H1 (cell line): ENCODE measurements around the gene PAAF1. TPM values are rescaled to one million over a fixed set of nuclear protein-coding genes. Genes with fewer than 3 reads are reported as not detected.

Experiments used
- CTCF ChIA-PET: fragments of 300-600 bp; sonication (Branson Sonifier 250); formaldehyde crosslinking; loops from one replicate; lab custom pipeline; 2021; ENCODE audit not compliant: partially characterized antibody; lab: Charles Lee
- POLR2A ChIA-PET: fragments of 300-600 bp; sonication (Branson Sonifier 250); formaldehyde crosslinking; loops from one replicate; lab custom pipeline; 2021; ENCODE audit warnings: inconsistent platforms; ENCODE audit not compliant: partially characterized antibody; lab: Charles Lee
- DNase-seq, 2 experiments: peaks; one replicate each; pipeline versions ENCODE4 v3.0.0 to v3.0.0-alpha.2; 2010 to 2022; ENCODE audit warnings: low spot score in 2 of 2, low read depth in 1 of 2, mixed read lengths in 1 of 2
- FAIRE-seq: peaks from 2 replicates; lab custom pipeline; 2011; peaks lifted over from hg19 to GRCh38; lab: Jason Lieb, UNC
- H2AFZ ChIP-seq: 2 replicates; pipeline ENCODE4 v1.8.1; 2012; ENCODE audit warnings: low read length, inconsistent platforms
- H2AK5ac ChIP-seq: 2 replicates; pipeline ENCODE4 v1.6.1; 2013; ENCODE audit warnings: low read depth, low read length
- H2BK120ac ChIP-seq: replicated peaks from 2 replicates; pipeline ENCODE3; 2013; ENCODE audit warnings: low read depth, low read length, inconsistent platforms
- H2BK12ac ChIP-seq: 2 replicates; pipeline ENCODE4 v1.6.1; 2013; ENCODE audit warnings: low read depth, low read length
- H2BK15ac ChIP-seq: 2 replicates; pipeline ENCODE4 v1.6.1; 2013; ENCODE audit warnings: low read length
- H2BK20ac ChIP-seq: 2 replicates; pipeline ENCODE4 v1.6.1; 2013; ENCODE audit warnings: low read length
- H2BK5ac ChIP-seq: 2 replicates; pipeline ENCODE4 v1.6.1; 2013; ENCODE audit warnings: low read depth, low read length
- H3K14ac ChIP-seq: 2 replicates; pipeline ENCODE4 v1.6.1; 2013; ENCODE audit warnings: inconsistent platforms; ENCODE audit not compliant: insufficient read length
- H3K18ac ChIP-seq: 2 replicates; pipeline ENCODE4 v1.6.1; 2013; ENCODE audit warnings: low read length; ENCODE audit errors: extremely low read depth
- H3K23ac ChIP-seq: 2 replicates; pipeline ENCODE4 v1.6.1; 2013; ENCODE audit warnings: inconsistent platforms; ENCODE audit not compliant: insufficient read length
- H3K23me2 ChIP-seq: 2 replicates; pipeline ENCODE4 v1.6.1; 2013; ENCODE audit warnings: low read depth, low read length
- H3K27ac ChIP-seq: 2 replicates; pipeline ENCODE4 v1.6.1; 2011; ENCODE audit warnings: low read depth, low read length, inconsistent platforms
- H3K27me3 ChIP-seq, 4 experiments: replicated peaks in 1 of 4; 1 replicate in 1 of 4; 2 replicates in 3 of 4; pipeline versions ENCODE4 v1.6.1 to v1.8.1; 2011 to 2013; ENCODE audit warnings: low read length in 3 of 4, mild to moderate bottlenecking in 3 of 4, inconsistent platforms in 2 of 4, mixed read lengths in 2 of 4, moderate library complexity in 1 of 4; ENCODE audit not compliant: control insufficient read depth in 3 of 4, insufficient read depth in 3 of 4; ENCODE audit errors: extremely low read depth in 1 of 4
- H3K36me3 ChIP-seq, 4 experiments: 2 replicates each; pipeline versions ENCODE4 v1.6.1 to v1.8.1; 2011 to 2013; ENCODE audit warnings: mild to moderate bottlenecking in 4 of 4, low read length in 3 of 4, moderate library complexity in 2 of 4, control low read depth in 1 of 4, inconsistent platforms in 1 of 4; ENCODE audit not compliant: insufficient read depth in 4 of 4, control insufficient read depth in 2 of 4
- H3K4ac ChIP-seq: replicated peaks from 2 replicates; pipeline ENCODE3; 2013; ENCODE audit warnings: low read length, low read depth, mixed read lengths, inconsistent platforms; ENCODE audit not compliant: insufficient read length
- H3K4me1 ChIP-seq, 4 experiments: replicated peaks in 1 of 4; 1 replicate in 1 of 4; 2 replicates in 3 of 4; pipeline versions ENCODE4 v1.6.1 to v1.8.1; 2011 to 2013; ENCODE audit warnings: low read length in 3 of 4, inconsistent platforms in 2 of 4, mixed read lengths in 1 of 4; ENCODE audit not compliant: insufficient read depth in 4 of 4, control insufficient read depth in 3 of 4
- H3K4me2 ChIP-seq, 2 experiments: 2 replicates each; pipeline versions ENCODE4 v1.6.1 to v1.8.1; 2011 to 2013; ENCODE audit warnings: low read depth in 2 of 2, low read length in 2 of 2, control low read depth in 1 of 2, inconsistent platforms in 1 of 2, mild to moderate bottlenecking in 1 of 2; ENCODE audit not compliant: insufficient read depth in 1 of 2
- H3K4me3 ChIP-seq, 4 experiments: fragments of 200-600, 300-600 bp in 1 of 4; sonication (generic), shearing (Covaris generic), sonication (Bioruptor Twin) in 1 of 4; 2 replicates each; pipeline versions ENCODE4 v1.5.1 to v1.8.1; 2011 to 2016; ENCODE audit warnings: low read length in 4 of 4, low read depth in 3 of 4, control low read depth in 2 of 4, inconsistent platforms in 2 of 4, mild to moderate bottlenecking in 2 of 4, mixed read lengths in 1 of 4, moderate library complexity in 1 of 4; ENCODE audit not compliant: insufficient read depth in 2 of 4; ENCODE audit errors: extremely low read depth in 1 of 4
- H3K56ac ChIP-seq: replicated peaks from 2 replicates; pipeline ENCODE3; 2013; ENCODE audit warnings: low read depth, mild to moderate bottlenecking, mixed read lengths, low read length, inconsistent platforms; ENCODE audit not compliant: insufficient read length
- H3K79me1 ChIP-seq: 2 replicates; pipeline ENCODE4 v1.6.1; 2013; ENCODE audit warnings: low read depth, low read length, control low read depth
- H3K79me2 ChIP-seq, 2 experiments: 2 replicates each; pipeline versions ENCODE4 v1.6.1 to v1.8.1; 2012 to 2013; ENCODE audit warnings: low read length in 2 of 2, mild to moderate bottlenecking in 2 of 2, inconsistent platforms in 1 of 2; ENCODE audit not compliant: insufficient read depth in 2 of 2, control insufficient read depth in 1 of 2
- H3K9ac ChIP-seq, 4 experiments: replicated peaks in 1 of 4; 1 replicate in 1 of 4; 2 replicates in 3 of 4; pipeline versions ENCODE4 v1.6.1 to v1.8.1; 2011 to 2013; ENCODE audit warnings: low read depth in 3 of 4, low read length in 3 of 4, control low read depth in 2 of 4, mild to moderate bottlenecking in 2 of 4, moderate library complexity in 2 of 4, inconsistent platforms in 1 of 4; ENCODE audit errors: extremely low read depth in 1 of 4
- H3K9me3 ChIP-seq, 2 experiments: 2 replicates each; pipeline versions ENCODE4 v1.6.1 to v1.8.1; 2012 to 2013; ENCODE audit warnings: mild to moderate bottlenecking in 2 of 2, moderate library complexity in 2 of 2, control low read depth in 1 of 2, inconsistent platforms in 1 of 2, low read depth in 1 of 2, low read length in 1 of 2, mixed read lengths in 1 of 2; ENCODE audit not compliant: insufficient read depth in 2 of 2
- H4K20me1 ChIP-seq, 2 experiments: replicated peaks in 1 of 2; 2 replicates each; pipeline versions ENCODE3 to v1.8.1; 2011 to 2013; ENCODE audit warnings: inconsistent platforms in 2 of 2, low read length in 2 of 2, mild to moderate bottlenecking in 1 of 2; ENCODE audit not compliant: insufficient read depth in 2 of 2, control insufficient read depth in 1 of 2
- H4K5ac ChIP-seq: 2 replicates; pipeline ENCODE4 v1.6.1; 2013; ENCODE audit warnings: low read length, low read depth, mixed read lengths, inconsistent platforms; ENCODE audit not compliant: insufficient read length
- H4K8ac ChIP-seq: 2 replicates; pipeline ENCODE4 v1.8.0; 2013; ENCODE audit warnings: mild to moderate bottlenecking, moderate library complexity, low read length, inconsistent platforms; ENCODE audit not compliant: insufficient read depth; ENCODE audit errors: extremely low read depth
- H4K91ac ChIP-seq: replicated peaks from 2 replicates; pipeline ENCODE3; 2013; ENCODE audit warnings: low read length, mixed read lengths, inconsistent platforms; ENCODE audit not compliant: insufficient read length
- EP300 ChIP-seq, 2 experiments: IDR thresholded peaks; 1 replicate in 1 of 2; 2 replicates in 1 of 2; pipeline ENCODE4 v1.6.1; 2011 to 2012; ENCODE audit warnings: low read depth in 2 of 2, low read length in 2 of 2, mild to moderate bottlenecking in 2 of 2, borderline replicate concordance in 1 of 2, inconsistent platforms in 1 of 2, moderate library complexity in 1 of 2
- GABPA ChIP-seq: IDR thresholded peaks from 2 replicates; pipeline ENCODE4 v1.6.1; 2011; ENCODE audit warnings: mild to moderate bottlenecking, low read length, moderate library complexity, borderline replicate concordance; ENCODE audit not compliant: insufficient read depth
- HDAC6 ChIP-seq: IDR thresholded peaks from one replicate; pipeline ENCODE4 v1.7.1; 2012; ENCODE audit warnings: low read depth, mild to moderate bottlenecking, inconsistent platforms, low read length, moderate library complexity
- JUN ChIP-seq: IDR thresholded peaks from 2 replicates; pipeline ENCODE4 v1.6.1; 2011; ENCODE audit warnings: low read depth, mild to moderate bottlenecking, improper control_type of control experiment, low read length
- JUND ChIP-seq: IDR thresholded peaks from 2 replicates; pipeline ENCODE4 v1.6.1; 2011; ENCODE audit warnings: mild to moderate bottlenecking, improper control_type of control experiment, low read length
- KDM1A ChIP-seq: fragments of 200-600, 300-600 bp; sonication (generic); IDR thresholded peaks from 2 replicates; pipeline ENCODE4 v1.7.1; 2016; ENCODE audit warnings: mild to moderate bottlenecking, low read length, borderline replicate concordance
- KDM4A ChIP-seq: IDR thresholded peaks from one replicate; pipeline ENCODE4 v1.7.1; 2012; ENCODE audit warnings: low read depth, mild to moderate bottlenecking, moderate library complexity, low read length, inconsistent platforms; ENCODE audit not compliant: severe bottlenecking
- POU5F1 ChIP-seq: IDR thresholded peaks from 2 replicates; pipeline ENCODE4 v1.6.1; 2011; ENCODE audit warnings: low read depth, mild to moderate bottlenecking, low read length, moderate library complexity
- SIN3A ChIP-seq, 2 experiments: IDR thresholded peaks in 1 of 2; conservative IDR thresholded peaks in 1 of 2; 2 replicates each; pipeline ENCODE4 v1.6.1; 2011 to 2012; ENCODE audit warnings: low read length in 2 of 2, improper control_type of control experiment in 1 of 2, low read depth in 1 of 2, mild to moderate bottlenecking in 1 of 2
- SIRT6 ChIP-seq: IDR thresholded peaks from one replicate; pipeline ENCODE4 v1.7.1; 2012; ENCODE audit warnings: low read length, inconsistent platforms
- SRF ChIP-seq: IDR thresholded peaks from 2 replicates; pipeline ENCODE4 v1.6.1; 2011; ENCODE audit warnings: mild to moderate bottlenecking, low read depth, low read length, moderate library complexity
- SUZ12 ChIP-seq: fragments of 200-600 bp; sonication (generic); IDR thresholded peaks from 2 replicates; pipeline ENCODE4 v1.6.1; 2012; ENCODE audit warnings: mild to moderate bottlenecking, inconsistent platforms, low read length, moderate library complexity, mixed read lengths
- WGBS, 2 experiments: shearing (Covaris generic) in 1 of 2; methylation state at CpG; one replicate each; pipeline versions ENCODE4 v1.1.6 to v1.1.7; 2013 to 2015; ENCODE audit warnings: low lambda C conversion rate in 2 of 2, mixed read lengths in 2 of 2, inconsistent platforms in 1 of 2, low coverage in 1 of 2, missing lambda C conversion rate in 1 of 2; ENCODE audit not compliant: insufficient replicate concordance in 2 of 2, insufficient coverage in 1 of 2, insufficient read length in 1 of 2; ENCODE audit errors: extremely low coverage in 1 of 2, missing lambda C conversion rate in 1 of 2; 5-methylcytosine and 5-hydroxymethylcytosine counted together
- polyA plus RNA-seq, 7 experiments: library from polyadenylated mRNA; depleted of rRNA in 3 of 7; stranded (reverse) in 5 of 7; unstranded in 2 of 7; fragments of >200 nt in 5 of 7; fragments of 200-250 nt in 2 of 7; gene quantifications; 1 replicate in 5 of 7; 2 replicates in 1 of 7; 4 replicates in 1 of 7; pipeline versions ENCODE4 v1.2.1 to v1.2.3, GENCODE V29; 2011 to 2013; ENCODE audit warnings: missing spikeins in 2 of 7, mixed read lengths in 2 of 7
- total RNA-seq: library from RNA; stranded (reverse); fragmentation: NEBNext Ultra II Directional; extraction: Animal tissue kit (Norgen Biotek cat#: 25700); gene quantifications from 2 replicates; pipeline ENCODE4 v1.2.1, GENCODE V29; 2021
- TF ChIP-seq, protein P1 (sequence below): IDR thresholded peaks from 2 replicates; pipeline ENCODE4 v1.6.1; 2012; ENCODE audit warnings: inconsistent platforms

The PAAF1 gene
- total and polyA plus RNA-seq, 2 of the 8 experiments (the other 6 are each of a cell fraction or from before 2014, with no cell fraction given): 24.4 to 28.8 TPM

- Histone ChIP-seq H3K4ac (no peak overlapping the region), H2BK15ac (no peak overlapping the region), H3K27ac (no peak overlapping the region), H3K79me2 (peaks cover 6 to 31% of the 10 kb centered on the region in 2 experiments; a peak in 3 of 4 replicates), H3K79me1 (peaks cover 12% of the 10 kb centered on the region), H3K4me1 (peaks cover 4 to 9% (median 7%) of the 10 kb centered on the region in 4 experiments; a peak in 6 of 7 replicates), H3K4me2 (no peak overlapping the region), H2BK5ac (no peak overlapping the region), H3K14ac (no peak overlapping the region), H3K23me2 (peaks cover 10% of the 10 kb centered on the region; the same call in 1 of the 2 replicates), H4K20me1 (peaks cover 2 to 5% of the 10 kb centered on the region in 2 experiments), H3K9me3 (no peaks in the 10 kb centered on the region), H4K8ac (no peak overlapping the region), H3K56ac (no peak overlapping the region), H3K18ac (no peak overlapping the region), H3K9ac (no peak overlapping the region), H4K91ac (no peak overlapping the region), H4K5ac (no peak overlapping the region), H2BK12ac (no peak overlapping the region), H3K23ac (no peak overlapping the region), H3K4me3 (no peak overlapping the region), H2BK120ac (no peak overlapping the region), H3K36me3 (peaks cover 0 to 23% (median 7%) of the 10 kb centered on the region in 4 experiments; a peak in 6 of 8 replicates), H2AK5ac (no peak overlapping the region), H2BK20ac (no peak overlapping the region), H3K27me3 (no peaks in the 10 kb centered on the region), H2AFZ (no peak overlapping the region)
- ChIA-PET POLR2A (interaction anchor here (1.2 to 3.6 kb wide), 4 partner anchors 9 to 99 kb away, joined by 4 to 22 read pairs (median 10); no protein-coding TSS in a partner anchor), CTCF (interaction anchor here (1.0 to 1.9 kb wide), 3 partner anchors 13 to 114 kb away, joined by 3 to 7 read pairs (median 4); no protein-coding TSS in a partner anchor)
- FAIRE-seq (no peak), DNase-seq (no peak)
- WGBS, 2 experiments: 76% methylated on average over 1 of the region's 1 CpG; no CpG with 5 or more reads in 1 of the 2 experiments
- TF ChIP-seq, protein P1, sequence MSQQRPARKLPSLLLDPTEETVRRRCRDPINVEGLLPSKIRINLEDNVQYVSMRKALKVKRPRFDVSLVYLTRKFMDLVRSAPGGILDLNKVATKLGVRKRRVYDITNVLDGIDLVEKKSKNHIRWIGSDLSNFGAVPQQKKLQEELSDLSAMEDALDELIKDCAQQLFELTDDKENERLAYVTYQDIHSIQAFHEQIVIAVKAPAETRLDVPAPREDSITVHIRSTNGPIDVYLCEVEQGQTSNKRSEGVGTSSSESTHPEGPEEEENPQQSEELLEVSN: no peak
- TF ChIP-seq SIN3A (conservative IDR thresholded peaks at IDR 0.05 in 1 of 2, IDR thresholded peaks at IDR 0.05 in 1 of 2; ENCODE audit: low read depth in 1 of 2, low read length in 2 of 2) (no peak), KDM1A (no peak), HDAC6 (no peak), KDM4A (no peak), JUND (no peak), POU5F1 (no peak), SRF (no peak), JUN (no peak), SUZ12 (no peak), SIRT6 (no peak), EP300 (IDR thresholded peaks at IDR 0.05; ENCODE audit: borderline replicate concordance in 1 of 2, low read depth in 2 of 2, low read length in 2 of 2) (no peak), GABPA (no peak)
Measured at GRCh38 chr11:73878771-73879170, 2.0 kb downstream of the PAAF1 start.
